Peyer's patch (tissue), 4 donors: Measurements from ENCODE around the gene ZNF511.

ENCODE experiments used
- POLR2A ChIP-seq, 2 donors: fragments of 450-650 bp; IDR thresholded peaks; one replicate each; pipeline ENCODE4 v1.5.1; 2017; ENCODE audit warnings: antibody characterized with exemption in 2 of 2, mild to moderate bottlenecking in 2 of 2, moderate library complexity in 2 of 2
- TF ChIP-seq, protein P1 (sequence below), 6 experiments: fragments of 450-650 bp in 4 of 6; fragments of 200-600 bp in 2 of 6; sonication (generic) in 1 of 6; IDR thresholded peaks; one replicate each; pipeline ENCODE4 v1.5.1; 2017 to 2019; ENCODE audit warnings: antibody characterized with exemption in 6 of 6, mild to moderate bottlenecking in 3 of 6, moderate library complexity in 1 of 6

DNA sequence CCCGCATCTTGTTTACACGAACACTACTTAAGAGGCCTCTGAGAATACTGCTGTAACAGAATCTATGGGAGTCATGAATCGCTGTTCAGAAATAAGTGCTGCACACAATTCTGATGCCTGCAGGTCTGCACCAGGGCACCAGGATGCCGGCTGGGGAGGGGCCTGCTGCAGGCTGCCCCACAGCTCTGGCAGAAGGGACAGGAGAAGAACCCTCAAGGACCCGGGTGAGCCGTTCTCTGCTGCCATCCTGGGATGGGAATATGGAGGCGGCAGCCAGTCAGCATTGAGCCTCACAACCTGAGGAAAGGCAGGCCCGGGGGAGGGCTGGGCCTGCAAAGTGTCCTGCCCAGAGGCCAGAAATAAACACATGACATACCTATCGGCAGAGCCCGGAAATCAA is 11.2 kb upstream of the ZNF511 start:
- TF ChIP-seq, protein P1, sequence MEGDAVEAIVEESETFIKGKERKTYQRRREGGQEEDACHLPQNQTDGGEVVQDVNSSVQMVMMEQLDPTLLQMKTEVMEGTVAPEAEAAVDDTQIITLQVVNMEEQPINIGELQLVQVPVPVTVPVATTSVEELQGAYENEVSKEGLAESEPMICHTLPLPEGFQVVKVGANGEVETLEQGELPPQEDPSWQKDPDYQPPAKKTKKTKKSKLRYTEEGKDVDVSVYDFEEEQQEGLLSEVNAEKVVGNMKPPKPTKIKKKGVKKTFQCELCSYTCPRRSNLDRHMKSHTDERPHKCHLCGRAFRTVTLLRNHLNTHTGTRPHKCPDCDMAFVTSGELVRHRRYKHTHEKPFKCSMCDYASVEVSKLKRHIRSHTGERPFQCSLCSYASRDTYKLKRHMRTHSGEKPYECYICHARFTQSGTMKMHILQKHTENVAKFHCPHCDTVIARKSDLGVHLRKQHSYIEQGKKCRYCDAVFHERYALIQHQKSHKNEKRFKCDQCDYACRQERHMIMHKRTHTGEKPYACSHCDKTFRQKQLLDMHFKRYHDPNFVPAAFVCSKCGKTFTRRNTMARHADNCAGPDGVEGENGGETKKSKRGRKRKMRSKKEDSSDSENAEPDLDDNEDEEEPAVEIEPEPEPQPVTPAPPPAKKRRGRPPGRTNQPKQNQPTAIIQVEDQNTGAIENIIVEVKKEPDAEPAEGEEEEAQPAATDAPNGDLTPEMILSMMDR (IDR thresholded peaks at IDR 0.05): no peak
- TF ChIP-seq POLR2A (IDR thresholded peaks at IDR 0.05): no peak
